Stimulated activated CD4-positive, alpha-beta T cell treated with anti-CD3 and anti-CD28 coated beads, Interleukin-15, amount 100 ng/mL, for 24 hours (primary cell): Measurements from ENCODE around the gene ZNF473.

Experiments used
- DNase-seq: peaks from one replicate; pipeline ENCODE4 v3.0.0-alpha.2; 2020

The ZNF473 gene

GRCh38 chr19:50003810-50004419, 21.9 kb upstream of the ZNF473 start:
- DNase-seq, result peak; percentile 56

DNA sequence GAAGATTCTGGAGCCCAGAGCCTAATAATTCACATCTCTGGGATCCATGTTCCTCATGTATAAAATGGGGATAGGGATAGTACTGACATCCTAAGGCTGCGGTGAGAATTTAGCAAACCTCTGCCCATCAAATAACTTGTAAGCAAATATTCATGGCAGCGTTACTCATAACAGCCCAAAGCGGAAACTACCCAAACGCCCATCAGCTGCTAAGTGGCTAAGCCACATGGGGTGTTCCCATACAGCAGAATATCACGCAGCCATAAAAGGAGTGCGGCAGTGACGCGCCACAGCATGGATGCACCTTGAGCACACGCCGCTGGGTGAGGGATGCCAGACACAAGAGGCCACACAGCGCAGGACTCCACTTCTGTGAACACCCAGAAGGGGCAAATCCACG, 20.4 kb upstream of the ZNF473 start:
- DNase-seq, result peak; percentile 24

DNA sequence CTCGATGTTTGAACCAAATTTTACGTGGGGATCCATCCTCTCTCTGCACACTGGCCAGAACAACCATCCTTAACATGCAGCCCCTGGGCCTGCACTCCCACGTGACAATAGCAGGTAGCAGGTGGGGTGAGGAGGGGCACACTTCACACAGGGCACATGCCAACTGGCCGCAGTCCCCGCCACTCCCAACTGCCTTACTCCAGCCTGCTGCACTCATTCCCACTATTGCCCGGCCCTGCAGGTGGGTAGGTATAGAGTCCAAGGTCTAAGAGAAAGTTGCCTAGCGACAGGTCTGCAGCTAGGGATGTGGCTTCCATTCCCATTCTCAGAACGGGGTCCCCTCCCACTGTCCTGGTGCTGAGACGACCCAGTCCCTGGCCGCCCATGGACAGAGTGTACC, 18.6 kb upstream of the ZNF473 start:
- no peak for DNase-seq

DNA sequence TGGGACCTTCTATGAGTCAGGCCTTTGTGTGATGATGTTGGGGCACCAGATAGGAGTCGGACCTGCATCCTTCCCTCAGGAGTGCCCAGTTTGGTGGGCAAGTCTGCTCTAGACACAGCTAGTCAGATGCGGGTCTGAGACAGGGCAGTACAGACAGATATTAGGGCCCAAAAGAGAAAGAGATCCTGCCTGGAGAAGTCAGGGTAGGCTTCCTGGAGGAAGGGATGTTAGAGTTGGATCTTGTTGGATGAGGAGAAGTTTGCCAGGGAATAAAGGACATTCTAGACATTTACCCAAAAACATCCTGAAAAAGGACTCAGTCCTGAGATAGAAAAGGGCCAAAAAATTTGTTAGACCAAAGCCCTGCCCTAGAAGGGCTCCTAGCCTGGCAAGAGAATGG, 17.9 kb upstream of the ZNF473 start:
- no peak for DNase-seq

- DNase-seq, result peak; percentile 24
These were observed 17.3 kb upstream of the ZNF473 start for GRCh38 chr19:50008532-50008931.

- no peak for DNase-seq
These were observed 9.5 kb upstream of the ZNF473 start for GRCh38 chr19:50016225-50016807.

DNA sequence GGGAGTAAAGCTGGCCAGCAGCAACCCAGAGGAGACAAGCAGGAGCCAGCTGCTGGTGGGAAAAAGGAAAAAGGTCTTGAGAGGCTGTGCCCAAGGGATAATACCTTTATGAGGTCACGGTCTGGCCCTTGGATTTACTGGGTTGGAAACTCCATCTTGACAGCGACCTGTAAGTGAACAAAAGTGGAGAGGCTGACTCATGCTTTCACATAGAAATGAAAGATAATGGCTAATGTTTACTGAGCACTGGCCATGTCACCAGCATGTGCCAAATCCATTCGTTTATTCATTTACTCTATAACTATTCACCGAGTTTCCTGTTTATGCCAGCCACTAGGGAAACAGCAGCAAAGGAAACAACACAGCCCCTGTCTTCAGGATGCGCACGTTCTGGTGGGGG, 5.3 kb upstream of the ZNF473 start:
- no peak for DNase-seq

GRCh38 chr19:50022823-50023222, 3.0 kb upstream of the ZNF473 start:
- DNase-seq, result no peak

DNA sequence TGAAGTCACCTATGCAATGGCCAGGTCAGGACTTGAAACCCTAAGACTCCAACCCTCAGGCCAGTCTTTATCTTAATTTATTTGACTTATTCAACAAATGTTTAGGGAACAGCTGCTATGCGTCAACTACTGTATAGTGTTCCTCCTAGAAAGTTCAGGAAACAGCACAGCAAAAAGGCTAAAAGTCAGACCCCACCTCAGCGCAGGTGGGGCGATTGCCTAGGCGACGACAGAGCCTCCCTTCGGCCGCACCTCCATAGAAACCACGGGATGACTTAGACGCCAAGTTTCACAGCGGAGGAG, 1.1 kb upstream of the ZNF473 start:
- no peak for DNase-seq

- DNase-seq, result peak; percentile 98
These were observed 597 bp upstream of the ZNF473 start, which contains the start of gene VRK3 for GRCh38 chr19:50025022-50025793. Gene VRK3 (minus strand): TSS chr19:50025372. CDS start chr19:50016162, 9,210 bp downstream.

GRCh38 chr19:50026550-50026906, 723 bp downstream of the ZNF473 start:
- no peak for DNase-seq

DNA sequence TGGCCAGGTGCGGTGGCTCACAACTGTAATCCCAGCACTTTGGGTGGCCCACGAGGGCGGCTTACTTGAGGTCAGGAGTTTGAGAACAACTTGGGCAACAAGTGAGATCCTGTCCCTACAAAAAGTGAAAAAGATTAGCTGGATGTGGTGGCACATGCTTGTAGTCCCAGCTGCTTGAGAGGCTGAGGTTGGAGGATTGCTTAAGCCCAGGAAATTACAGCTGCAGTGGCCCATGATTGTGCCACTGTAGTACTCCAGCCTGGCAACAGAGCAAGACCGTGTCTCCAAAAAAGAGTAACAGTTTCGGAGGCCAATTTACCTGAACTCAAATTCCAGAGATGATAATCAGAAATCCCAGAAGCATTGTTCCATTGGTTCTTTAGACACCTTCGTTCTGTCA, 4.4 kb downstream of the ZNF473 start:
- DNase-seq, result no peak

DNA sequence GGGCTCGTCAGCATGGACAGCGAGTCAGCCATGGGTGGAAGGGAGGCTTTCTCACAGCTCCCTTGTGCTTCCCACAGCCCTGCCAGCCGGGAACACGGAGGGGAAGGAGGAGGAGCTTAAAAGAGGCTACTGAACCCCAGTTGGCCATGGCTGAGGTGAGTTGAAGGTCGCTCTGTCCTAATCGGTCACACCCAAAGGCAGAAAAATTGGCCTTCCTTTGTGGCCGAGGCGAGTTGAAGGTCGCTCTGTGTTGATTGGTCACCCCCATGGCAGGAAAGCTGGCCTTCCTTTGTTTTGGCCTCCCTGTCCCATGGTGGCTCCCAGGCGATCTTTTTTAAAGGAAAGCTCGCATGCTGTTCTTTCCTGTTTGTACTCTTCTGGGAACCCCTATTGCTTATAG, 5.1 kb downstream of the ZNF473 start:
- no peak for DNase-seq

DNA sequence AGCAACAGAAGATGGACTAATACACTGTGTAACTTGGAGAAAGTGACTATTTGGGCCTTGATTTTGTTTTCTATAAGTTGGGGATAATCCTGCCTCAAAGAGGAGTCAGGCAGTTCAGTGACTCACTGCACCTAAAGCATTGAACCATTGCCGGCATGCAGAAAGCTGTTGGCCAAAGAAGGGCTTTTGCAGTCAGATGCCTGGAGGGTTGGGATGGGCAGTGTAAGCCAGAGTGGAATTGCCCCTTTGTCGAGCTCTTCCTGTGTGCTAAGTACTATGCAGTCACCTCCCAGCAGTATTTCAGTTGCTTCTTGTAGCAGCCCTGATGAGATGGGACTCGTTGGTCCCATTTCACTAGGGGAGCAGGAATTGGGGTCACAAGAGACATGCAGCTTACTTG, 11.1 kb downstream of the ZNF473 start:
- no peak for DNase-seq

DNA sequence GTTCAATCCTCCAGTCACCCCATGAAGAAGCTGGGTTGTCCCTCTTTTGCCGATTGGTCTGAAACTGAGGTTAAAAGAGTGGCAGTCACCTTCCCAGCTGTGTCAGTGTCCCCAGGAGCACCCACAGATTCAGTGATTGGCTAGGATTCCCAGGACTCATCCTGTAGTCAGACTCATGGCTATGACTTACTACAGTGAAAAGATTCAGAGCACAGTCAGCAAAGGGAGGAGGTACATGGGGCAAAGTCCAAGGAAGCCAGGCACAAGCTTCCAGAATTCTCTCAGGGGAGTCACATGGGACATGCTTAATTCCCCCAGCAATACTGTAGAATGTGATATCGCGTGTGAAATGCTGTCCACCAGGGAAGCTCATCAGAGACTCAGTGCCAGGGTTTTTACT, 14.2 kb downstream of the ZNF473 start:
- no peak for DNase-seq

GRCh38 chr19:50040967-50041366, 15.2 kb downstream of the ZNF473 start:
- DNase-seq, result no peak

- DNase-seq, result no peak
These were observed 16.7 kb downstream of the ZNF473 start for GRCh38 chr19:50042363-50043024.

DNA sequence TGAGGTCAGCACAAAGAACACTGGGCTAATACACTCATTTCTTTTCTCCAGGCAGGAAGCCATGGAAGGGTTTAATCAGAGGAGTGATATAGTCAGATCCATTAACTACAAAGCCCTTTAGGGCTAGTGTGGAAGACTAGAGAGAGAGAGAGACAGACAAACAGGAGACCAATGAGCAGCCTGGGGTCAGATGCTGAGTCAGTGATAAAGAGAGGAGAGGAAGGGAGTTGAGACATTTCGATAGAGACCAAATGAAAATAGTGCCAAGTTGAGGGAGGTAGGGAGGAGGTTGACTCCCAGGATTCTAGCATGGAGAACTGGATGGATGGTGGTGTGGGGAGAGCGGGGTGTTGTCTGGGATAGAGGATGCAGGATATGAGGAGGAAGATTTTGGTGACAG, 18.2 kb downstream of the ZNF473 start:
- no peak for DNase-seq

DNA sequence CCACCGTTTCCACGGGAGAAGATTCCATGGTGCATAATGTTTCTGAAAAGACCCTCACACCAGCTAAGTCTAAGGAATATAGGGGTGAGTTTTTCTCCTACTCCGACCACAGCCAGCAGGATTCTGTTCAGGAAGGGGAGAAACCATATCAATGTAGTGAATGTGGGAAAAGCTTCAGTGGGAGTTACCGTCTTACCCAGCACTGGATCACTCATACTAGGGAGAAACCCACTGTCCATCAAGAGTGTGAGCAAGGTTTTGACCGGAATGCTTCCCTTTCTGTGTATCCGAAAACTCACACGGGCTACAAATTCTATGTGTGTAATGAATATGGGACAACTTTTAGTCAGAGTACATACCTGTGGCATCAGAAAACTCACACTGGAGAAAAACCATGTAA, 19.1 kb downstream of the ZNF473 start:
- no peak for DNase-seq

DNA sequence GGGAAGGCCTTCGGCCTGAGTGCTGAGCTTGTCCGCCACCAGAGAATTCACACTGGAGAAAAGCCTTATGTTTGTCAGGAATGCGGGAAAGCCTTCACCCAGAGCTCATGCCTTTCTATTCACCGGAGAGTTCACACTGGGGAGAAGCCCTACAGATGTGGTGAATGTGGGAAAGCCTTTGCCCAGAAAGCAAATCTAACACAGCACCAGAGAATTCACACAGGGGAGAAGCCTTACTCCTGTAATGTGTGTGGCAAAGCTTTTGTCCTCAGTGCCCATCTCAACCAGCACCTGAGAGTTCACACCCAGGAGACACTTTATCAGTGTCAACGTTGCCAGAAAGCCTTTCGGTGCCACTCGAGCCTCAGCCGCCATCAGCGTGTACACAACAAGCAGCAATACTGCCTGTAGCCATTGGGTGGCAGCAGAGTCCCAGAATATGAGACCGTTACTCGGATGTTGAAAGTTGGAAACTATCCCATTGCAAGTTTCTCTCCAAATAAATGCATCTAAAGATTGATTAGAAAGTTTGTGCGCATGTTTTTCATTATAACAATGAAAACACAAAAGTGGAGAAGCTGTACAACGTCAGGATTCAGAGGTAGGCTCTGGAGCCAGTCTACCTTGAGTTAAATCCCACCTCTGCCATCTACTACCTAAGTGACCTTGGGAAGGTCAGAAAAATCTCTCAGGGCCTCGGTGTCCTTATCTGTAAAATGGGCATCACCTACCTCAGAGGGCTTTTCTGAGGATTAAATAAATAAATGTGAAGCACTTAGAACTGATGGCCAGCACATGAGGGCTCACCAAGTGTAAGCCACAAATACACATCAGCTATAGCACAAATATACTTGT, 21.1 kb downstream of the ZNF473 start:
- peak; percentile 74 for DNase-seq

- DNase-seq, result no peak
These were observed 21.9 kb downstream of the ZNF473 start for GRCh38 chr19:50047671-50048070.

DNA sequence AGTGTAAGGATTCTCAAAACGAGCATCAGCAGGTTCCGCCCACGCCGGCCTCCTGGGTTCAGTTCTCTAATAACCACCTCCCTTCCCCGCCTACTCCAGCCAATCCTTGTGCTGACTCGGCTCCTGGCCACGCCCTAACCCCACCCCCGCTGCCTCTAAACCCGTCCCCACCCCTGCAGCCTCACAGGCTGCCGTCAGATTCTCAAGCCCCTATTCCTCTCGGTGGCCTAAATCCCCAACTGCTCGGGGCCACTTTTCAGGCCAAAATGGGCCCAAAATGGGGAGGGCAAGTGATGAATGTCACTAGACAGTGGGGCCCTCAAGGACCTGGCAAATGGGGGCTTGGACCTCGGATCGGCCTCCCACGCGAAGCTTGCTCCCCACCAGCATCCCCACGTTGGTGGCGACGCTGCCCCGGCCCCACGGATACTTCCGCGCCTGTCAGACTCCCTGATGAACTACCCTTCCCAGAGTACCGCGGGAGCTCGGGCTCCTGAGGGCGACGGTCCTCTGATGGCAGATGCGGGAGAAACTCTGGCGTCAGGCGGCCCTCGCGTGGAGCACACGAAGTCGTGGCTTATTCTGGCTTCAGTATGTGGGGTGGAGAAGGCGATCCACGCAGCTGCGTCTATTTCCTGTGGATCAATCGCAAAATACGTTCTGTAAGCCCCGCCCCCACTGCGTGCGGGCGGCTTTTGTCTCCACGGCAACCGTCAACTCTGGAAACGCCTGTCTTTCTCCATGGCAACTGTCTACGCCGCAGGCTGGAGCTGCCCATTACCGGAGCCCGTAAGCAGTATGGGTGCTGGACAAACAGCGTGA, 24.8 kb downstream of the ZNF473 start:
- DNase-seq, result peak; percentile 90
